CD4-positive, alpha-beta T cell treated with Interleukin-15 for 4 hours (primary cell): ENCODE results near the gene BPIFB6.
"Not testable (repeated sequence)": the region's sequence is repeated elsewhere in the genome, so short reads cannot be mapped to it uniquely, and the experiment has no call there.

Experiments
- DNase-seq: peaks from one replicate; pipeline ENCODE4 v3.0.0-alpha.2; 2020; ENCODE audit warnings: low spot score

The BPIFB6 gene

DNA sequence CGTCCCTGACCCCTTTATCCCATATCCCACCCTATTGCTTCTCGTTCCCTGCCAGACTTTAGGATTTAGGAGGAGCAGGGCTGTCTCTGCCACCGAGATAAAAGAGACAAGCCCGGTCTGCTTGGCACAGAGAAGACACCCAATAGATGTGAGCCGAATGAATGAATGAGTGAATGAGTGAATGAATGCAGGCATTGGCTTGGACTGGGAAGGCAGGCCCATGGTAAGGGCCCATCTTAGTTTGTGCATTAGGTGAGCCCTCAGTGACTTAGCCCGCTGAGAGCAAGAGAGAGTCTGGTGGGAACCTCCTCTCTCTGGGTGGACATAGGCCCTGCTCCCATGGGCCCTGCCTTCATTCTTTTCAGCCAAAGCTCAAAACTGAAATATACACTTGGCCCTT, 879 bp upstream of the BPIFB6 start:
- DNase-seq: no peak

DNA sequence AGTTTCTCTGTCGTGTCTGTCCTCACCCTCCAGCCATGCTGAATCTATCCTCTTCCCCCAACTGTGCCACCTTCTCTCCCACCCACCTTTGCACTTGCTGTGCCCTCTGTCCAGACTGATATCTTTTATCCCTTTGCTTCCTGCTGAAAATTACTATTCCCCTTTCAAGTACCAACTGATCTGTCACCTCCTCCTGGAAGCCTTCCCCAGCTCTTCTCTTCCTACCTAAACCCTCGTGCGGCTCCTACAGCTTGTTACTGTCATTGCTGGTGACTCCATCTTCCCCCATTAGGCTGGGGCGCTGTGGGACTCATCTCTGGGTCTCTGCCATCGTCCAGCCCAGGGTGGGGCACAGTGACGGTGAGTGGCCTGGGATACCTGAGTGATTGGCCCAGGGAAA, 1.1 kb downstream of the BPIFB6 start:
- no peak for DNase-seq

DNA sequence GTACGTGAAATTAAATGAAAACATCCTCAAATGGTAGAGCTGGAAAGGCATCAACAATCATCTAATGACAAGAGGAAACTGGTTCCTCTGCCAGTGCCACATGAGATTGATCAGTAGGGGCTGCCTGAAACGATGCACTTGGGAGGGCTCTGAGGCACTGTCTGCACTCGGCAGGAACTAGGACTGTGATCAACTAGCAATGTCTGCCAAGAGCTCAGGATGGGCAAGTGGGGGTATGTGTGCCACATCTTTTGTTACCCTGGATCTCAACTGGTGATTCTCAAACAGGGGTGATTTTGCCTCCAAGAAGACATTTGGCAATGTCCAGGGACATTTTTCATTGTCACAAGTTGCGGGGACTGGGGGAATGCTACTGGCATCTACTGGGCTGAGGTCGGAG, 1.9 kb downstream of the BPIFB6 start:
- DNase-seq: no peak

DNA sequence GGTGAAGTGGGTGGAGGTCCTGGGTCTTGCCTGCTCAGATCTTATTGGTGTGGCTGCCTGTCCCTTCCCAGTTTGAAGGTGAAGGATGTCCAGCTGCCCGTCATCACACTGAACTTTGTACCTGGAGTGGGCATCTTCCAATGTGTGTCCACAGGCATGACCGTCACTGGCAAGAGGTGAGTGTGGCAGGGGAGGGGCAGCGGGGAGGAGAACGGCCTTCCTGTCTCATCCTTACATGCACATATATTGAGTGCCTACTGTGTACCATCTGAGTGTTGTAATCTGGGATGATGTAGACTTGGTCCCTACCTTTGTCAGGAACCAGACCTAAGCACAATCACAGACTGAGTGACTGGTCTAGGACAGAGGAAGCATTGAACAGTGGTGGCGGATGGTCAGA, 2.7 kb downstream of the BPIFB6 start:
- no peak for DNase-seq

DNA sequence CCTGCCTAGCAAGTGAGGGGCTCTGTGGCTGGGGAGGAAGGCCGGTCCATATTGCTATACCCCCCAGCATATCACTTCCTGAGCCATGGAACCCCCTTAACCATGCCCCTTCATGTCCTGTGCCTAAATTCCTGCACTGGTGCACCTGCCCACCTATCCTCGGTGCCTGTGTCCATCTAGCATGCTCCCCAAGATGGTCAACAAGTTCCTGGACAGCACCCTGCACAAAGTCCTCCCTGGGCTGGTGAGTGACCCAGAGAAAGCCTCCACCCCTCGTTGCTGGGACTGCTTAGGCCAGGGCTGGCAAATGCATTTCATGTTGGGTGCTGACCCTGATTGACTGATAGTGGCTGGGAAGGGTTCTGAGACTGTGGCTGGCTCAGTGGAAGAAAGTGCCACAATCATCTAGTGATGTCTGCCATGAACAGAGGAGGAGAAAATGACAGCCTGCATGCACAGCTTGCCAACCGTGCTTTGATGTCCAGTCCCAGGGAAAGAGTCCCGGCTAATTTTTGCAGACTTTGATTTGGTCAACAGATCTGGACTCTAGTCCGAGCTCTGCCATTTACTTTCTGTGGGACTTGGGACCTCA, 3.5 kb downstream of the BPIFB6 start:
- no peak for DNase-seq

DNA sequence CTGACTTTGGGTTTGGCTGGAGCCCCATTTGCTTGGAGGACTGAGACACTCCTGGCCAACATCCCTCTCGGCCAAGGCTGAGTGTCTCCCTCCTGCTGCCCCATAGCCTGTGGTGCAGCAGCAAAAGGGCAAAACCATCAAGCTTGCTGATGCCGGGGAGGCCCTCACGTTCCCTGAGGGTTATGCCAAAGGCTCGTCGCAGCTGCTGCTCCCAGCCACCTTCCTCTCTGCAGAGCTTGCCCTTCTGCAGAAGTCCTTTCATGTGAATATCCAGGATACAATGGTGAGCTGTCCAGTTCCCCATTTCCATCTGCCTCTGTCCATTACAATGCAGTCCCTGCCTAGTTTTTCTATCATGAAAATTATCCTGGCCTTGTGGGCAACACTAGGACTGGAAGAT, 6.0 kb downstream of the BPIFB6 start:
- DNase-seq: no peak

DNA sequence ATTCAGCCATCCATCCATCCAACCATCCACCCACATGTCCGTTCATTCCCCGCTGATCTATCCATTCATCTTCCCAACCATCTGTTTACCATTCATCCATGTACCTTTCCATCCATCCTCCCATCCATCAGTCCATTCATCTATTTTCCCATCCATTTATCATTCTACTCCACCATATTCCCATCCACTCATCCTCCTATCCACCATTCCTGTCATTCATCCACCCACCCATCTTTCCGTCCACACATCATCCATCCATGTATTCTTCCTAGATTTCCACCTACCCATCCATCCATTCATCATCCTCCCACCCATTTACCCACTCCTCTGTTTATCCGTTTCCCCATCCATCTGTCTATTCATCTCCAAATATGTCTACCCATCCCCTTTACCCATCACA, 6.8 kb downstream of the BPIFB6 start:
- DNase-seq: no peak

DNA sequence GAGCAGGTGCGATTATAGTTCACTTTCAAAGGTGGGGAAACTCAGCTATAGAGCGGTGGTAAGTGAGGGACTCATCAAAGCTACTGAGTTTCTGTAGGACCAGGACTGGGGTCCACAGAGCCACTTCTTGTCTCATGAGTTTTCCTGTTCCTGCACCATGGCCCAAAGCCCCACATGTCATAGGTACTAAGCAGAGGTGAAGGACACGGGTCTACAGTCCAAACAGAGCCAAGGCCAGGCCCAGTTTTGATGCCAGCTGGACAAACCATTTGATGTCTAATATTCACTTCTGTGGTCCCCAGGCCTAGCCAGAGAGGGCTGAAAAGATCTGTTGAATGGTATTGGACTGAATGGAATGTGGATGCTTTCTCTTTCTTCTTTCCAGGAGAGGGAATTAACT, 11.0 kb downstream of the BPIFB6 start:
- no peak for DNase-seq

DNA sequence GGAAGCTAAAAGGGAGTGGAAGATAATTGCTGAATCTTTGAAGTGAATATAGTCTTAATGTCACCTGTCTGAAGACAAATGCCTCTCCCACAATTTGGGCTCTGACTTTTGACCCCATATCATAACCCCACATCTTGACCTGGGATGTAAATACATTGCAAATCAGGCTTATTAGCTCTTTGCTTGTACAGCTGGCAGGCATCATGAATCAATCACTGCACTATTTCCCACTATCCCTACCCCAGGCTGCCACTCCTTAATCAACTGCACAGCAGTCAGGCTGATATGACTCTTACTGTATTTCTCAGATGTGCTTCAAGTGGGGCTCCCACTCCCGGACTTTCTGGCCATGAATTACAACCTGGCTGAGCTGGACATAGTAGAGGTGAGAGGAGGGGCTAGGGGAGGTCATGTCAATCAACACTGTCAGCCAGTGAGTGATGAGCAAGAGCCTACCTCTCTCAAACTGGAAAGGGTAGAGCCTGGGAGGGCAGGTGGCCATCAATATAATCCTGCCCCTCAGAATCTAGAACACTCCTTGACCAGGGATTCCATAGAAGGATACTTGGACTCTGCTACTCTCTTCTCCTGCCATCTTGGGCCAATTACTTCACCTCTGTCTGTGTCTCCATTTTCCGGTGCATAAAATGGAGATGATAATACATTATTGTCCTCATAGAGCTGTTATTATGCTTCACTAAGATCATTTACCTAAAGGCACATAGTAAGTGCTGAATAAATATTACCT, 11.7 kb downstream of the BPIFB6 start:
- no peak for DNase-seq

DNA sequence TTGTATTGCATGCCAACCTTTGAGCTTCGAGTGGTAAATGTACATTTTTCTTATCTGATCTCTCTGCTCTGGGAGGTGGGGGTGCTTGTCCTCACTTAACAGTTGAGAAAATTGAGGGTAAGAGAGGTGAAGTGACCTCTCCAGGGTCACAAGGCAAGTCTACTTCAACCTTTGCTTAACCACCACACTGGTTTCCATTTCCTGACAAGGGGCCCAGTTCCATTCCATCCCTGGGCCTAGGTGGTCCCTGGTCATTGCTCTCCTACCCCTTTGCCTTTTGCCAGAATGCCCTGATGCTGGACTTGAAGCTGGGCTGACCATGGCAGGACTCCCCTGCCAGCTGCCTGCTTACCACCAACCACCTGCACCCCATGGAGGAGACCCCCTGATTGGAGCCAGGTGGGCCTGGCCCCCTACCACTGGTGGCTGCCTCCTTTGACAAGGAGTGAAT, 12.3 kb downstream of the BPIFB6 start:
- no peak for DNase-seq

DNA sequence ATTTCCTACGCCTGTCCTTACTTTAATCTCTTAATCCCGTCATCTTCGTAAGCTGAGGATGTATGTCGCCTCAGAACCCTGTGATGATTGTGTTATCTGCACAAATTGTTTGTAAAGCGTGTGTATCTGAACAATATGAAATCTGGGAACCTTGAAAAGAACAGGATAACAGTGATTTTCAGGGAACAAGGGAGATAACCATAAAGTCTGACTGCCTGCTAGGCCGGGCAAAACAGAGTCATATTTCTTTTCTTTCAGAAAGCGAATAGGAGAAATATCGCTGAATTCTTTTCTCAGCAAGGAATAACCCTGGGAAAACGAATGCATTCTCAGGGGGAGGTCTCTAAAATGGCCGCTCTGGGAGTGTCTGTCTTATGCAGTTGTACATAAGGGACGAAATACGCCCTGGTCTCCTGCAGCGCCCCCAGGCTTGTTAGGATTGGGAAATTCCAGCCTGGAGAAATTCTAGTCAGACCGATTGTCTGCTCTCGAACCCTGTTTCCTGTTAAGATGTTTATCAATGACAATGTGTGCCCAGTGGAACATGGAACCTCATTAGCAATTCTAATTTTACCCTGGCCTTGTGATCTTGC, 13.8 kb downstream of the BPIFB6 start:
- DNase-seq: not testable (repeated sequence)

DNA sequence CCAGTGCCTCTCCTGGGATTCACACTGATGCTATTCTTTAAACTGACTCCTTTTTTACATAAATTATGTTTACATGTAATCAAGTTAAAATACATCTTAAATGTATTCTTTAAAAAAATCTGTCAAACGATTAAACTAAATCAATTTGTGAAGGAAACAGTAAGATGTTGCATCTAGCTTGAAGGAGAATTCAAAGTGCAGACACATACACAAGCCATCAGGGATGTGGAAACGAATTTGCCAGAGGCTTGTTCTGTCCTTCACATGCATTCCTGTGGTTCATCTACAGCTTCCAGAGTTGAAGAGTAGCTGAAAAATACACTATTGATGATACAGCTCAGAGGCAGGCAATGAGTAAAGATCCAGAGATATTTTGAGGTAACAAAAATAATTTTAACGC, 15.0 kb downstream of the BPIFB6 start:
- DNase-seq: no peak

DNA sequence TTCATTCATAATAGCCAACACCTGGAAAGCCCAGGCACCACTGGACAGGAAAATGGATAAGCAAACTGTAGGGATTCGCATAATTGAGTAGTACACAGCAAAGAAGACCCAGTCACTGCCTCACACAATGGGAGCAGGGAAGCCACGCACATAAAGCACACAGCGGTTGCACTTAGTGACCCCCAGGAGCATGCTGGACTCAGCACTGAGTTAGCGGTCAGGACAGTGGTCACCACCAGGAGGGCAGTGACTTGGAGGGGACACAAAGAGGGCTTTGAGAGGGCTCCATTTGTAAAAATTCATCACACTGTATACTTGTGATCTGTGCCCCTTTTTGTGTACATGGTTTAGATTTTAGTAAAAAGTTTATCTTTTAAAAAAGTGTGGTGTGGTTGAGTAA, 19.9 kb downstream of the BPIFB6 start:
- no peak for DNase-seq

DNA sequence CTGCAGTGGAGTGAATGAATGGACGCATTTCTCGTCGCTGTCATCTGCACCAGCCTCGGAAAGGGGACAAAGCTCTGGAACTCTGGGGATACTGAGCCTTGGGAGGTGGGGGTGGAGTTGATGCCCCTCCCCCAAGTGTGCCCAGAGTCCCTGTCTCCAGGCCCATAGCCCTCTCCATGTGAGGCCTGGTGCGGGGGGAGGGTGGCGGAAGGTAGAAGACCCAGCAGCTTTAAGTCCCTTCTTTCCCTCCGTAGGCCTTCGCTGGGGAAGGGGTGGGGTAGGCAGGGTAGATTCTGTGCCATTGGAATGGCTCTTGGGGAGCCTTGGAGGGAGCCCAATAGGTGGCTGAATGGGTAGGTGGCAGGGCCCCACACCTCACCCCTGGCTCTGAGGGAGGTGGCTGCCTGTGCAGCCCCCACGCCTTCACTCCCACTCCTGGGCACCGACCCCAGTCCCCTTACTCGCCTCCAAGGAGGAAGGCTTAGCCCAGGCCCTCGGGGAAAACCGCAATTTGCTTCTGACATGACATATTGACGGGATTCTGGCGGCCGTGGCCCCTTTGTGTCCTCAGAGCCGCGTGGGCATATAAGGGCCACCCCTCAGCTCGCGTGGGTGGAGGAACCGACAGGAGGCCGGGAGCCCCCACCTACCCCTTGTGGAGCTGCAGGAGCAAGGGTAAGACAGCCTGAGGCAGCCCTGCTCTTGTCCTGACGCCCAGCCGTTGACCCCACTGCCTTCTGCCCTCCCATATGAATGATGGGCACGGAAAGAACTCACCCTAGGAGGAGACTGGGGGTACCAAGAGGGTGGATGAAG, 22.1 kb downstream of the BPIFB6 start, which contains the start of gene BPIFB3:
TSS of gene BPIFB3 (plus strand) at position 613 of the 816 bp plus-strand sequence. CDS start 1,533 bp downstream, outside the sequence.
- DNase-seq: no peak

DNA sequence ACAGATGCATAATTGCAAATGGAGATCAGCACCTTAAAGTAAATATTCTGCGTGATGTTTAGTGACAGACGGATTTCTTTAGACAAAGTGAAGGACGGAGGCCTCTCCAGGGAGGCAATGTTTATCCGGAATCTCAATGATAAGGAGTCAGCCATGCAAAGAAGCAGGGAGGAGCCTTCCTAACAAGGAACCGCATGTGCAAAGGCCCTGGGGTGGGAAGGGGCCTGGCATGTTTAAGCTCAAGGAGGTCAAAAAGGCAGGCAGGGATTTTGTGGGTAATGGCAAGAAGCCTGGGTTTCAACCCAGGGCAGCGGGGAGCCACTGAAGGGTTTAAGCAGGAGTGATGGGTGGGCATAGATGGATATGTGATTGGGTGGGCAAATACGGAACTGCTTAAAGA, 22.9 kb downstream of the BPIFB6 start:
- DNase-seq: no peak

DNA sequence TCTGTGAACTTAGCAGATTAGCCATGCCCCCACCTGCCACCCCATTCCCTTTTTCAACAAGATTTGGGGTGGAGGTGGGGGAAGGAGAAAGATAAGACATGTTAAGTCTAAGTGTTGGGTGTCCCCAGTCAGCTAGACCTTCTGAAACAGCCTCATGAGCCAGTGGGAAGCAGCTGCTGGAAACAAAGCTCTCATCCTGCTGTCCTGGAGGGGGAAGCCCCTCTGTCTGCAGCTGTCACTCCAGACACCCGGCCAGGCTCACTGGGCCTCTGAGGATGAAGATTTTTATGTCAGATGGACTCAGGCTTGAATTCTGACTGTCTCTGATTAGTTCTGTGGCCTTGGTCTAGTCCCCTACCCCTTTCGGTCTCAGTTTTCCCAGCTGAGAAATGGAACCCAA, 23.3 kb downstream of the BPIFB6 start:
- DNase-seq: no peak

DNA sequence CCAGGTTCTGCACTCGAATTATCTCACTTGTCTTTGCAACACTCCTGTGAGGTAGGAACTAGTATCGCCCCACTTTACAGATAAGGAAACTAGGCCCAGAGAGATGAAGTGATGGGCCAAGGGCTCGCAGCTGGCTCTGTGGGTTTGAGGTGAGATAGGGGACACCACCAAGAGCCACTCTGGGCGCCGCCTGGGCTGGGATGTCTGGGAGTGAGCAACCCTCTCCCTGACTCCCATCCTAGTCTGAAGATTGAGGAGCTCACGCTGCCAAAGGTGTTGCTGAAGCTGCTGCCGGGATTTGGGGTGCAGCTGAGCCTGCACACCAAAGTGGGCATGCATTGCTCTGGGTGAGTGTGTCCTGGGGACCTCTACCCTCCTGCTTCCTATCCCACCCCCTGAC, 27.7 kb downstream of the BPIFB6 start:
- no peak for DNase-seq

DNA sequence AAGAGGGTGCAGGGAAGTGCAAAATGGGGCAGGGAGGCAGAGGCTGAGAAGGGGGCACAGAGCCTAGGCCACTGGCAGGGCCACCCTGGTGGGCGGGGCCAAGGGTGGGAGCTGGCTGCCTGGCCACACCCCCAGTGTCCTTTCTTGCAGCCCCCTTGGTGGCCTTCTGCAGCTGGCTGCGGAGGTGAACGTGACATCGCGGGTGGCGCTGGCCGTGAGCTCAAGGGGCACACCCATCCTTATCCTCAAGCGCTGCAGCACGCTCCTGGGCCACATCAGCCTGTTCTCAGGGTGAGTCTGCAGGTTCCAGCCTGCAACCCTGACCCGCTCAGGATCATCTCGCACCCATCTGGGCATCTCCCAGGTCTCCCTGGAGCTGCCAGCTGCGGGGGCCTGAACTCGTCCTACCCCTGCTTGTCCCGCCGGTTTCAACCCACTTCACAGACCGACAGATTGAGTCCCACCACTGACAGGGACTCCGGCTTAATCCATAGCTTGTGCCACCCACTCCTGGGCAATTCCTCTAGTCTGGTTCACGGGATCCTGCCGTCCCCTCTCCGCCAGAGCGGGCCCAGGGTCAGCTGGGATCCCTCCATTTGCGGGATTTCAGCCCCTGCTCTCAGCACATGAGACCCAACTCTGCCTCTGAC, 28.4 kb downstream of the BPIFB6 start:
- no peak for DNase-seq

DNA sequence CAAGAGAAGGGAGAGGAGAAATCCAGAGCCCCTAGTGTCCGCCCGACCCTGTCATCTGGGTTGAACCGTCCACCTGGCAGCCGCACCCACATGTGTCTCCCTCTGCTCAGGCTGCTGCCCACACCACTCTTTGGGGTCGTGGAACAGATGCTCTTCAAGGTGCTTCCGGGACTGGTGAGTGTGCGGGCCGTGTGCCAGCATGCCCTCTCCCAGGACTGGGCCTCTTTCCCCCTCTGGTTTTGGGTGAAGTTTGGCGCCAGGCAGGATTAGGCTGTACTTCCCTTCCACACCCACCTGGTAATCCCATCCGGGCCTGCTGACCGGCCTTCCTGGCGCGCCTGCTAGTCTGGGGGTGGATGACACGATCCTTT, 30.2 kb downstream of the BPIFB6 start:
- no peak for DNase-seq

DNA sequence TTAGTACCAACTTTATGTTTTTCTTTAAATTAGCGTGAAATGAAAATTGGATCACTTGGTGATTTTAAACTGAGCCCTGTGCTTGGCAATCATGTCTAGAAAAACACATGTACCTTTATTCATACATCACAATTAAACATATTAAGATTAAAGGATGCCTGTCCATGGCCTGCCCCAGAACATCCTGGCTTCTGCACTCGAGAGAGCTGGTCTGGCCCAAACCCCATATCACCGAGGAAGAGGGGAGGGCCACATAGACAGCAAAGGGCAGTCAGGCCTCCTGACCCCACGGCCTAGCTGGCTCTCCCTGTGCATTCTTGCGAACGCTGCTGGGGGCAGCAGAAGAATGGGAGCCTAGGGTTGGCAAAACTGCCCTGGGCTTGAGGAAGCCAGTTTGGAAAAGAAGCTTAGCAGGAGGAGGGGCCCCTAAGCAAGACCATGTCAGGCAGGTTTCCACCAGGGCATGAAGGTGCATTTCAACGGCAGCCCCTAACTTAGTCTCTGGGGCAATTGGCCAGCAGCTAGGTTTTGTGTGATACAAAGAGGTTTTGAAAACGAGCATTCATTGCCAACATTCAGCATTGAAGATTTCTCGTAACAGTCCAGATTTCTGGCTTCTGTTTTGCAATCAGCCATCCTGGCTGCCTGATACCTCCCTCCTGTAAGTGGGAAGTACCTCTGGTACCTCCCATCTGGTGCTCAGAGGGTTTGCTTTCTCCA, 30.8 kb downstream of the BPIFB6 start:
- no peak for DNase-seq

DNA sequence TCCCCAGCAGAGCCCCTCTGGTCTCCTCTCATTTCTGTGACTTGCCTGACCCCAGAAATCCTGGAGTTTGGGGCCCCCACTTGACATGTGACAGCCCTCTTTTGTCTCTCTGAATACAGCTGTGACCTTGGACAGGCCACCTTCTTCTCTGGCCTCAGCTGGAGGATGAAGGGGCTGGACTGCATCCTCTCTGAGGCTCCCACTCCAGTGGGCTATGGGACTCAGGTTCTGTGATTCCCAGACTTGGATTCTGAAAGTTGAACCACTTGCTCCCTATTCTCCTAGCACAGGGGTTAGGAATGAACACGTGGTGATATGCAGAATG, 31.3 kb downstream of the BPIFB6 start:
- no peak for DNase-seq

DNA sequence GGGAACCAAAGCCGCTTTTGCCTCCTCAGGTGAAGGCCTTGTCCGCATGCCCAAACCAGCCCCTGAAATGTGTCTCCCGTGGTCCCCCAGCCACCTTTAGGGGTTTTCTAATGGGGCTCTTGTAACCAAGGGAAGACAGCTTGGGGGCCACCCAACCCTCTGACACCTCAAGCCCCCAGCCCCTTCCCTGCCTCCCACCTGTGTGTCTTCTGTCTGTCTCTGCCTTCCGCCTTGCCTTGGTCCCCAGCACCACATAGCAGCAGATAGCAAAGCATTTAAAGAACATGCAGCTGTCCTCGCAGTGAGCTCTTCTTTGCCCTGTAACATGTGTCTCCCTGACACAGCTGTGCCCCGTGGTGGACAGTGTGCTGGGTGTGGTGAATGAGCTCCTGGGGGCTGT, 31.8 kb downstream of the BPIFB6 start:
- no peak for DNase-seq
